Right lung (tissue), 5 donors: ENCODE results near the gene OR2M3. TPM values are rescaled to one million over a fixed set of nuclear protein-coding genes. Genes with fewer than 3 reads are reported as not detected.

ENCODE experiments used
- polyA plus RNA-seq, 5 donors: library from polyadenylated mRNA; unstranded; fragments of 120-200 nt; gene quantifications; one replicate each; pipeline versions ENCODE4 v1.2.1 to v1.2.3, GENCODE V29; 2013; ENCODE audit warnings: inconsistent platforms in 1 of 5, low replicate concordance in 1 of 5; ENCODE audit not compliant: insufficient read length in 5 of 5, insufficient read depth in 1 of 5

The OR2M3 gene
- polyA plus RNA-seq, 5 donors, result 0.01 to 0.04 (median 0.03) TPM

Other genes starting within 250 kb of the OR2M3 start
- gene OR2L8, start 248.4 kb upstream of the OR2M3 start, polyA plus RNA-seq, result not detected
- gene OR2AK2, start 232.0 kb upstream of the OR2M3 start, polyA plus RNA-seq, result not detected
- gene OR2L5, start 183.6 kb upstream of the OR2M3 start, polyA plus RNA-seq, result not detected
- gene OR2L2, start 167.2 kb upstream of the OR2M3 start, polyA plus RNA-seq, result under 1 TPM in 3 of 5 donors, not detected in 2; 0.04 to 0.06 (median 0.04) TPM
- gene OR2L3, start 150.4 kb upstream of the OR2M3 start, polyA plus RNA-seq, result not detected
- not detected for gene OR2L13, start 102.1 kb upstream of the OR2M3 start, polyA plus RNA-seq
- gene OR2M5, start 52.1 kb upstream of the OR2M3 start, polyA plus RNA-seq, result not detected
- gene OR2M2, start 22.4 kb upstream of the OR2M3 start, polyA plus RNA-seq, result not detected
- gene OR2M4, start 34.2 kb downstream of the OR2M3 start, polyA plus RNA-seq, result under 1 TPM in 4 of 5 donors, not detected in 1; 0.01 to 0.08 (median 0.05) TPM
- gene OR2T33, start 80.7 kb downstream of the OR2M3 start, polyA plus RNA-seq, result not detected
- gene OR2T12, start 106.2 kb downstream of the OR2M3 start, polyA plus RNA-seq, result under 1 TPM in 3 of 5 donors, not detected in 2; 0.03 to 0.04 (median 0.03) TPM
- gene OR2M7, start 127.3 kb downstream of the OR2M3 start, polyA plus RNA-seq, result not detected
- gene OR14C36, start 151.5 kb downstream of the OR2M3 start, polyA plus RNA-seq, result not detected
- not detected for gene OR2T4, start 164.4 kb downstream of the OR2M3 start, polyA plus RNA-seq
- gene OR2T6, start 178.5 kb downstream of the OR2M3 start, polyA plus RNA-seq, result not detected
- gene OR2T1, start 205.8 kb downstream of the OR2M3 start, polyA plus RNA-seq, result not detected
- not detected for gene OR2T2, start 248.4 kb downstream of the OR2M3 start, polyA plus RNA-seq